IMR-90 (cell line): ENCODE results near the gene SPPL3. TPM values are rescaled to one million over a fixed set of nuclear protein-coding genes. Genes with fewer than 3 reads are reported as not detected.

Experiments
- ATAC-seq: fragments of 200-7000 bp; cut with Tn5 transposase; 2 replicates; pipeline ENCODE4 v1.9.1; 2020; ENCODE audit warnings: low read depth, mild to moderate bottlenecking, moderate library complexity
- BruUV-seq: library from RNA; stranded (reverse); fragments of 400-500 nt; replicated peaks from 2 replicates; lab custom pipeline; 2021; lab: Mats Ljungman, UMichigan
- CTCF ChIA-PET: fragments of 300-600 bp; formaldehyde crosslinking; extraction: SDS; loops from one replicate; lab custom pipeline; 2021; ENCODE audit warnings: antibody characterized with exemption; lab: Yijun Ruan, JAX
- POLR2A ChIA-PET: fragments of 300-600 bp; sonication (Branson Sonifier 250); formaldehyde crosslinking; loops from one replicate; lab custom pipeline; 2022; ENCODE audit warnings: antibody characterized with exemption; ENCODE audit not compliant: unreplicated experiment; lab: Charles Lee
- DNase-seq: peaks from one replicate; pipeline ENCODE4 v3.0.0; 2013
- H2AFZ ChIP-seq: replicated peaks from 2 replicates; pipeline ENCODE3; 2013; ENCODE audit warnings: low read length, mild to moderate bottlenecking; ENCODE audit not compliant: poor library complexity
- H2AK5ac ChIP-seq: 2 replicates; pipeline ENCODE4 v1.6.1; 2013; ENCODE audit warnings: low read depth, low read length, inconsistent platforms
- H2AK9ac ChIP-seq: replicated peaks from 2 replicates; pipeline ENCODE3; 2013; ENCODE audit warnings: mild to moderate bottlenecking, low read depth, low read length, moderate library complexity; ENCODE audit not compliant: poor library complexity
- H2BK120ac ChIP-seq: 2 replicates; pipeline ENCODE4 v1.6.1; 2013; ENCODE audit warnings: low read depth, low read length, inconsistent platforms
- H2BK15ac ChIP-seq: 3 replicates; pipeline ENCODE4 v1.6.1; 2013; ENCODE audit warnings: low read depth, low read length, inconsistent platforms
- H2BK20ac ChIP-seq: 2 replicates; pipeline ENCODE4 v1.6.1; 2013; ENCODE audit warnings: low read depth, mild to moderate bottlenecking, inconsistent platforms, low read length, moderate library complexity
- H2BK5ac ChIP-seq: 2 replicates; pipeline ENCODE4 v1.6.1; 2013; ENCODE audit warnings: mild to moderate bottlenecking, low read depth, low read length, inconsistent platforms; ENCODE audit not compliant: poor library complexity, severe bottlenecking
- H3K14ac ChIP-seq: replicated peaks from 2 replicates; pipeline ENCODE4 v1.6.1; 2013; ENCODE audit warnings: low read depth, low read length, inconsistent platforms
- H3K18ac ChIP-seq: 2 replicates; pipeline ENCODE4 v1.6.1; 2013; ENCODE audit warnings: low read depth, low read length, control low read depth
- H3K23ac ChIP-seq: 2 replicates; pipeline ENCODE4 v1.6.1; 2013; ENCODE audit warnings: low read depth, low read length, inconsistent platforms
- H3K27ac ChIP-seq: 2 replicates; pipeline ENCODE4 v1.5.1; 2013; ENCODE audit warnings: mild to moderate bottlenecking, control low read depth, low read length; ENCODE audit not compliant: insufficient read depth
- H3K27me3 ChIP-seq: 2 replicates; pipeline ENCODE4 v1.6.1; 2013; ENCODE audit warnings: low read length; ENCODE audit not compliant: control insufficient read depth, insufficient read depth
- H3K36me3 ChIP-seq: 2 replicates; pipeline ENCODE4 v1.6.1; 2013; ENCODE audit warnings: low read length, mixed read lengths; ENCODE audit not compliant: control insufficient read depth, insufficient read depth
- H3K4ac ChIP-seq: 2 replicates; pipeline ENCODE4 v1.6.1; 2013; ENCODE audit warnings: low read depth, low read length, inconsistent platforms
- H3K4me1 ChIP-seq: 2 replicates; pipeline ENCODE4 v1.6.1; 2013; ENCODE audit warnings: low read length, mixed read lengths; ENCODE audit not compliant: control insufficient read depth, insufficient read depth
- H3K4me2 ChIP-seq: 2 replicates; pipeline ENCODE4 v1.6.1; 2013; ENCODE audit warnings: low read depth, mild to moderate bottlenecking, control low read depth, low read length, moderate library complexity
- H3K4me3 ChIP-seq: 2 replicates; pipeline ENCODE4 v1.5.1; 2013; ENCODE audit warnings: low read depth, mild to moderate bottlenecking, control low read depth, low read length, moderate library complexity; ENCODE audit not compliant: insufficient read depth
- H3K56ac ChIP-seq: 2 replicates; pipeline ENCODE4 v1.6.1; 2013; ENCODE audit warnings: low read length, inconsistent platforms; ENCODE audit not compliant: insufficient read depth; ENCODE audit errors: extremely low read depth
- H3K79me1 ChIP-seq, 2 experiments: 2 replicates each; pipeline ENCODE4 v1.6.1; 2013; ENCODE audit warnings: low read length in 2 of 2, inconsistent platforms in 1 of 2, low read depth in 1 of 2
- H3K9ac ChIP-seq: 2 replicates; pipeline ENCODE4 v1.6.1; 2013; ENCODE audit warnings: low read depth, low read length, control low read depth
- H3K9me1 ChIP-seq: 2 replicates; pipeline ENCODE4 v1.6.1; 2013; ENCODE audit warnings: low read length, inconsistent platforms; ENCODE audit not compliant: insufficient read depth
- H3K9me3 ChIP-seq: 2 replicates; pipeline ENCODE4 v1.6.1; 2013; ENCODE audit warnings: low read length; ENCODE audit not compliant: control insufficient read depth, insufficient read depth
- H4K20me1 ChIP-seq: 2 replicates; pipeline ENCODE4 v1.6.1; 2013; ENCODE audit warnings: low read length, inconsistent platforms; ENCODE audit not compliant: insufficient read depth
- H4K5ac ChIP-seq: 2 replicates; pipeline ENCODE4 v1.6.1; 2013; ENCODE audit warnings: mild to moderate bottlenecking, low read depth, low read length, control low read depth
- H4K8ac ChIP-seq, 2 experiments: 2 replicates each; pipeline ENCODE4 v1.6.1; 2013; ENCODE audit warnings: low read depth in 2 of 2, low read length in 2 of 2, control low read depth in 1 of 2, inconsistent platforms in 1 of 2
- H4K91ac ChIP-seq: 2 replicates; pipeline ENCODE4 v1.6.1; 2013; ENCODE audit warnings: low read depth, low read length, inconsistent platforms; ENCODE audit not compliant: insufficient read depth
- BHLHE40 ChIP-seq: fragments of 150-350 bp; IDR thresholded peaks from 2 replicates; pipeline ENCODE4 v1.6.1; 2016; ENCODE audit warnings: mild to moderate bottlenecking, low read depth, low read length
- CHD1 ChIP-seq: IDR thresholded peaks from 2 replicates; pipeline ENCODE4 v1.6.1; 2012; ENCODE audit warnings: low read depth, low read length, improper control_type of control experiment
- CTCF ChIP-seq: conservative IDR thresholded peaks from 2 replicates; pipeline ENCODE4 v1.5.1; 2012; ENCODE audit warnings: mild to moderate bottlenecking, low read depth, low read length, improper control_type of control experiment
- FOS ChIP-seq: fragments of 150-350 bp; IDR thresholded peaks from 2 replicates; pipeline ENCODE4 v1.6.1; 2016; ENCODE audit warnings: low read depth, low read length
- MAZ ChIP-seq: IDR thresholded peaks from 2 replicates; pipeline ENCODE4 v1.6.1; 2012; ENCODE audit warnings: low read depth, mild to moderate bottlenecking, low read length, improper control_type of control experiment, moderate library complexity, borderline replicate concordance
- MXI1 ChIP-seq: IDR thresholded peaks from 2 replicates; pipeline ENCODE4 v1.6.1; 2012; ENCODE audit warnings: low read depth, mild to moderate bottlenecking, low read length, moderate library complexity, borderline replicate concordance
- NFE2L2 ChIP-seq: fragments of 150-350 bp; IDR thresholded peaks from 2 replicates; pipeline ENCODE4 v1.6.1; 2016; ENCODE audit warnings: low read depth, mild to moderate bottlenecking, low read length
- RAD21 ChIP-seq: IDR thresholded peaks from 2 replicates; pipeline ENCODE4 v1.6.1; 2012; ENCODE audit warnings: low read length, improper control_type of control experiment
- RFX5 ChIP-seq: IDR thresholded peaks from 2 replicates; pipeline ENCODE4 v1.8.0; 2012; ENCODE audit warnings: low read depth, mild to moderate bottlenecking, low read length, moderate library complexity
- SMC3 ChIP-seq: fragments of 150-350 bp; IDR thresholded peaks from 2 replicates; pipeline ENCODE4 v1.6.1; 2016; ENCODE audit warnings: low read depth, mild to moderate bottlenecking, antibody characterized with exemption, low read length, moderate library complexity
- WGBS, 2 experiments: methylation state at CpG; one replicate each; pipeline versions ENCODE4 v1.1.5 to v1.1.7; 2013; ENCODE audit warnings: missing lambda C conversion rate in 2 of 2; ENCODE audit not compliant: insufficient read length in 1 of 2; ENCODE audit errors: extremely low coverage in 2 of 2; 5-methylcytosine and 5-hydroxymethylcytosine counted together
- dilution Hi-C: fragments of 300-500 bp; cut with HindIII; formaldehyde crosslinking; loops from one replicate; pipeline ENCODE4 v1.14.3; 2018; ENCODE audit warnings: low sequenced_read_pairs; ENCODE audit not compliant: unreplicated experiment
- in situ Hi-C: fragments of 300-500 bp; cut with MboI; formaldehyde crosslinking; loops from 3 replicates; pipeline ENCODE4 v1.14.3; 2019; ENCODE audit warnings: low sequenced_read_pairs, inconsistent platforms, mixed read lengths
- intact Hi-C: fragments of 100-400 bp; cut with micrococcal nuclease; formaldehyde crosslinking; loops from 2 replicates; pipeline ENCODE4 v1.10.0; 2022
- polyA plus RNA-seq, 3 experiments: library from polyadenylated mRNA; depleted of rRNA; stranded (reverse); fragments of >200 nt; gene quantifications; 2 replicates each; pipeline ENCODE4 v1.2.3, GENCODE V29; 2012; ENCODE audit warnings: low replicate concordance in 1 of 3
- total RNA-seq: library from RNA; depleted of rRNA; stranded (reverse); fragments of >200 nt; gene quantifications from 2 replicates; pipeline ENCODE4 v1.2.3, GENCODE V29; 2012

Gene SPPL3
- total and polyA plus RNA-seq, 2 of the 4 experiments (the other 2 are of a cell fraction) = 1.6 to 18.0 TPM

DNA sequence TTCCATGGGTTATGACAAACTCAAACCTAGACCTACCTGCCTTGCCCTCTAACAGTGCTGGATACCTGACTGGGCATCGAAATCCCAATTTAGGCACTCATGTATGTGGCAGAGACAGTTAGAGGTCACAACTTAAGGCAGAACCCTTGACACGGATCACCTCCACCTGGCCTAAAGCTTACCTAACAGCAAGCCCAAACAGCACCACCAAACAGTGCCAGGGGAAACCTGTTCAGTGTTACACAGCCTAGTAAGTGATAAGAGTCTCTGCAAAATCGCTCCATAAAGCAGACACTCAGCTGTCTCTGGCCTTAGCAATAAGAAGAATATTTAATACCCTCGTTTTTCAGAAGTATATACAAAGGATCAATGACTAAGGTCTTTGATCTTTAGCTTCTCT lies 77.8 kb downstream of the SPPL3 start:
- peaks cover 12% of the 10 kb centered on the region for H3K9me1 ChIP-seq
- no peak overlapping the region for H2BK5ac ChIP-seq
- no peak overlapping the region for H3K4ac ChIP-seq
- H3K27me3 ChIP-seq = no peaks in the 10 kb centered on the region
- no peak overlapping the region for H2AK5ac ChIP-seq
- H2AK9ac ChIP-seq = no peak overlapping the region
- no peak overlapping the region for H3K23ac ChIP-seq
- H4K20me1 ChIP-seq = peaks cover 36% of the 10 kb centered on the region
- H2BK20ac ChIP-seq = no peak overlapping the region
- no peak overlapping the region for H4K5ac ChIP-seq
- no peak overlapping the region for H3K9ac ChIP-seq
- H3K14ac ChIP-seq = no peak overlapping the region
- BruUV-seq = no TSS peak
- intact Hi-C loops (no loop called here), dilution Hi-C loops (no loop called here), in situ Hi-C loops (no loop called here)
- no peak overlapping the region for H4K91ac ChIP-seq
- no peak overlapping the region for H3K27ac ChIP-seq
- CTCF ChIA-PET = interaction anchor here (0.6 kb wide), 1 partner anchor 117 kb away, joined by 3 read pairs; no protein-coding TSS in a partner anchor
- H2BK15ac ChIP-seq = no peak overlapping the region
- ATAC-seq (no peak), DNase-seq (no peak)
- H3K36me3 ChIP-seq = no peaks in the 10 kb centered on the region
- H3K4me3 ChIP-seq = no peak overlapping the region
- POLR2A ChIA-PET = no interaction called here
- peaks cover 30 to 49% of the 10 kb centered on the region in 2 experiments for H3K79me1 ChIP-seq
- TF ChIP-seq CHD1 (no peak), MXI1 (no peak), NFE2L2 (no peak), FOS (no peak), RAD21 (no peak), RFX5 (no peak), BHLHE40 (no peak), SMC3 (no peak), MAZ (no peak), CTCF (no peak)
- H4K8ac ChIP-seq = no peak overlapping the region
- no peak overlapping the region for H3K4me2 ChIP-seq
- H2BK120ac ChIP-seq = no peak overlapping the region
- H3K4me1 ChIP-seq = 0 out of 2 replicates have a peak, but pooled peaks cover 3% of the 10 kb centered on the region
- no peaks in the 10 kb centered on the region for H3K9me3 ChIP-seq
- H3K18ac ChIP-seq = no peak overlapping the region
- no peak overlapping the region for H2AFZ ChIP-seq
- H3K56ac ChIP-seq = no peak overlapping the region
- WGBS, 2 experiments = 100% methylated on average over 1 of the region's 4 CpGs; no CpG with 5 or more reads in 1 of the 2 experiments
